NCI-H82 treated with DMSO at 0.1 percent for 48 hours (cell line): ENCODE measurements around the gene ATF7.
"Not testable (repeated sequence)": the region's sequence is repeated elsewhere in the genome, so short reads cannot be mapped to it uniquely, and the experiment has no call there.

ENCODE experiments used
- DNase-seq: peaks from one replicate; lab custom pipeline; 2025; ENCODE audit not compliant: unreplicated experiment; lab: John Stamatoyannopoulos, UW

ATF7 gene

DNA sequence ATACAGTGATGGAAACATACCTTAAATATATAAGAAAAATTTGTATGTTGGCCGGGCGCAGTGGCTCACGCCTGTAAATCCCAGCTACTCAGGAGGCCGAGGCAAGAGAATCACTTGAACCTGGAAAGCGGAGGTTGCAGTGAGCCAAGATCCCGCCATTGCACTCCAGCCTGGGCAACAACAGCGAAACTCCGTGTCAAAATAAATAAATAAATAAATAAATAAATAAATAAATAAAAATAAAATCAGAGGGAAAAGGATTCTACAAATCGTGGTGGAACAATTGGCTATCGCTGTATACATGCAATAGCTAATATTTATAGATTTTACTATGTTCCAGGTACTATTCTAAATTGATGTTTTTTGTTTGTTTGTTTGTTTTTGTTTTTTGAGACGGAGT lies 1.7 kb upstream of the ATF7 start:
- no peak for DNase-seq

DNA sequence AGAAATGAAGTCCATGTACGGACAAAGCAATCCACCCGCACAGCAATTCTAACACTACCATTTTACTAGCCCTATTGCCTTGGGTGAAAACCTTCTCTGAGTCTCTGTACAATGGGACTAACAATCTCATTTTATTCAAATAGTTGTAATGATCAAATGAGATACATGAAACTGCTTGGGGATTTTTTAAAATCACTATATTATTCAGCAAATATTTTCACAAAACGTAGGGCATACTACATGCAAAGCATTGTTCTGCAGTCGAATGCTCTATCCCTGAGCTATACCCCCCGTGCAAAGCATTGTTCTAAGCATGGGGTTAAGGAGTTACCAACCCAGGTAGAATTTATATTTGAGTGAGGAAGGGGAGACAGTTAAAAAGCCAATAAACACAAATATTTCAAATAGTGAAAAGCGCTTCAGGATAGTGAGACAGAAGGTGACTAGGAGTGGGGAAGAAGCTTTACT lies 554 bp upstream of the ATF7 start:
- no peak for DNase-seq

DNA sequence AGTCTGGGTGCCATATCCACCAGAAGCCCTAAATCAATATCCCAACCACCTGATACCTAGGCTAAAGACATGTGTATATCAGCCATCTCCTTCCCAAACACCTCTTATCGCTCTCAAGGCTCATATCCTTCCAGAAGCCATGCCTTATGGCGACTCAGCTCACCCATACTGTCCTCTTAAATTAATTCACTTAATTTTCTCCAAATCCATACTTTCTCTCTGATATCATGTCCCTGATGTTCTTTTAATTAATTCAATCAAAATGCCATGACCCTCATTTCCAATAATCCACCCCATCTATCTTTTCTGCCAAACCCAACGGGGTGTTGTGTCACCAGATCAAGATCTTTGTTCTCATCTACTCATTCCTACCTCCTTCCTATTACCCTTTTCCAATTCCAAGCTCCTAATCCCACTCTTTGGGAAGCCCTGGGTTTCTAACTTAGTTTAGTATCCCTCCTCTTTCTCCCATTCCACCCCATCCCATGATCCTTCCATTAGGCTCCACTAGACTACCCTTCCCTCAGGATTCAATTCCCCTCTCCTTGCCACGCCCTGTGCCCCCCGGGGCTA lies 723 bp downstream of the ATF7 start:
- no peak for DNase-seq

DNA sequence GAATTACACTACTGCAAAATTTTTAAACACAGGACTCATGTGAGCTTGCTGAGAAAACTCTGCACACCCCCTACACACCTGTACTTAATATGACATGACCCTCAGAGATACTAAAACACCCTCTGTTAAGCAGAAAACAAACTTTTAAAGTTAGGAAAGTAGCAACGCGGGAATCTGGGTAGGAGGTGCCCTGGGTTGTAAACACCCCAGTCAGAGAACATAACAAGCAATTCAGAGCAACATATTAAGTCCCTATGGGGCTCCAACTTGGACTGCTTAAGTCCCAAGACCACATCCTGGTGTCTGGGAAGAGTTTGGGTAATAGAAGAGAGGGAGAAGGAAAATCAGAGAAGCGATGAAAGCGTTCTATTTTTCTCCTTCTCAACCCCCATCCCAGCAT lies 1.2 kb downstream of the ATF7 start:
- no peak for DNase-seq

DNA sequence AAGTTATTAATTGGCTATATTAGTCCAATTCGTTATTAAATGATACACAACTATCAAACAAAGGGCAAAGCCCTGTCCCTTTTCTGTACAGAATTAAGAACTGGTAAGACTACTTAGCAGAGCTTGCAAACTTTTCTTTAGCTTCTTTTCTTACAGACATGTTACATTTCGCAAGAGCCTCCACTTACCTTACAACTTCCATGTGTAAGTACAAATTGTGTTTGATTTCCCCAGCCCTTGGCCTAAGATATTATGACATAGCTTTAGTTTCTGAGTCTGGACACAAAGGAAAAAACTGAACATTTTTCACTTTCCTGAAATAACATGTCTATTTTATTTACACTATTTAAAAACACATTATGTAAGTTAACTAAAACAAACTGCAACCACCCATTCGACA lies 1.7 kb downstream of the ATF7 start:
- DNase-seq: no peak

DNA sequence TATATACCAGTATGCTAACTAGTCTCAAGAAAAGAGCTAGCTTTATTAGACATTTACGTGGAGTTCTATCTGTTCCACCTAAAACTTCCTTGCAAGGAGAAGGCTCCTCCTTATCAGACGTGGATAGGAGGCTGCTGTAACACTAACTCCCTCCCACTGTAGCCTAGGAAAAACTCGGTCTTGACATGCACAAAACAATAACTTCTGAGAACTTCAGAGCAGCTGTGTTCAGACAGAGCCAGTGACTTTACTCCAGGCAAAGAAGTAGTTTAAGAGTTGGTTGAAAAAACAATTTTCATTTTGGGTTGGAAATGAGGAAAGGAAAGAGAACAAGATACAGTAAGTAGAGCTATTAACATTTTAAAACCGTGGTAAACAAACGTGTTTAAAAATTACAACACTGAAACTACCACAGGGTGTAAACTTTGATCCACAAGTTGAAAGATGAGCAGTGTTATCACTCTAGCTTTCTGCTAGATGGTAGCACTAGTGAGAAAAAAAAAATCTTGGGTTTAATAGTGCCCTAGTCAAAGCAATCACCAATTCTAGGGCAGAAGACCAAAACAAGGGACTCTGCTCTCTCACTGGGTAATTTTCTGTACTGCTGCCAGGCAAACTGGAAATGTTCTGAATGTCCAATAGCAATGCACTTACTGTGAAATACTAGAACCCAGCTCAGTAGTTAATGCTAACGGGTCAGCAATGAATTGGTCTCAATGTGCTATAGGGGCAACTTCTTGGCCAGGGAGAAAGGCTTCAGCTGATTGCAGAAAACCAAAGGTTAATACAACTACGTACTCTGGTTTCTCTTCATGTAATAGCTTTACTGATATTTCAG lies 2.4 kb downstream of the ATF7 start:
- DNase-seq: no peak

DNA sequence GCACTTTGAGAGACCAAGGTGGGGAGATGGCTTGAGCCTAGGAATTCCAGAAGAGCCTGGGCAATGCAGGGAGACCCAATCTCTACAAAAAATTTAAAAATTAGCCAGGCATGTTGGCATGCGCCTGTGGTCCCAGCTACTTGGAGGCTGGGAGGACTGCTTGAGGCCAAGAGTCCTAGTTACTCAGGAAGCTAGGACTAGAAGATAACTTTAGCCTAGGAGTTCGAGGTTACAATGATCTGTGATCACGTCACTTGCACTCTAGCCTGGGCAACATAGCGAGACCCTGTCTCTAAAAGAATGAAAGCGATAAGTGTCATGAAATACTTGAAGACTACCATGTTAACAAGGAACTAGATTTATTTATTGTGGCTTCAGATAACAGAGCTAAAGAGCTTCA lies 3.5 kb downstream of the ATF7 start:
- DNase-seq: no peak

DNA sequence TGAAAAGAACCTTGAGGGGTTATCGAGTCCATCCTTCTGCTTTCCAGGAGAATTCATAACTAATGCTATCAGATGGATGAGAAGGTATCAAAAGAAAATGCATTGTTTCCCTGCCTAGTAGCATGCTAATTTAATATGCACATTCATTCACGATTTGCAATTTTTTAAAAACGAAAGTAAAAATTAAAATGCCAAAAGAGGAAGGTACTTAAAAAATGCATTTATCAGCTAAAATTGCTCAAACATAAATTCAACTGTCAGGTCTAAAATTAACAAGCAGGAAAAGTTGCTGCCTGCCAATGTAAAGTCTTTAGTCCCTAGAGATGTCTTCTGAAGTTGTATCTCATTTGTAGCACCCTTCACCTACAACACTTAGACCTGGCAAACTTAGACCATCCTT lies 7.9 kb downstream of the ATF7 start:
- no peak for DNase-seq

DNA sequence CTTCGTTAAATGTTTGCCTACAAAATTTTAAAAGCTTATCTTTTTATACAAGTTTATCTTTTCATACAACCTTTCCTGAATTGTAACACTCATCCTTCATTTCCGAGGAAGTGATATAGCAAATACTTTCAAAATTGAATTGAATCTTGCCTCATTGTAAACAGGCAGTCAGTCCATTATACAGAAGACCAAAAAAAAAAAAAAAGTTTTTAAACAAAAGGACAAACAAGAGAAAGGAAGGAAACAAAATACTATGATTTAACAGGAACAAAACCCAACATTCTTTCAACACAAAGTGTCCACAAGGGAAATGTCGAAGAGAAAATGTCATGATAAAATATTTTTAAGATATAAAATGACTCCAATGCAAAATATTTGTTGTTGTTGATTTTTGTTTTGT lies 8.5 kb downstream of the ATF7 start:
- DNase-seq: no peak

DNA sequence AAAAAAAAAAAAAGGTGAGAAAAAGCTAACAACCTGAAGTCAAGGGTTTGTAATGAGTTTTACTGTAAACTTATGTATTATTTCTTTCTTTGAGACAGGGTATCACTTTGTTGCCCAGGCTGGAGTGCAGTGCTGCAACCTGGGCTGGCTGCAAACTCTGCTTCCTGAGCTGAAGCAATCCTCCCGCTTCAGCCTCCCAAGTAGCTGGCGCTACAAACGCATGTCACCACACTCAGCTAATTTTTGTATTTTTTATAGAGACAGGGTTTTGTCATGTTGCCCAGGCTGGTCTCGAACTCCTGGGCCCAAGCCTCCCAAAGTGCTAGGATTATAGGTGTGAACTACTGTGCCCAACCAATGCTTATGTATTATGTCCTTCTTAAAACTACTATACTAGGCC lies 9.2 kb downstream of the ATF7 start:
- no peak for DNase-seq

DNA sequence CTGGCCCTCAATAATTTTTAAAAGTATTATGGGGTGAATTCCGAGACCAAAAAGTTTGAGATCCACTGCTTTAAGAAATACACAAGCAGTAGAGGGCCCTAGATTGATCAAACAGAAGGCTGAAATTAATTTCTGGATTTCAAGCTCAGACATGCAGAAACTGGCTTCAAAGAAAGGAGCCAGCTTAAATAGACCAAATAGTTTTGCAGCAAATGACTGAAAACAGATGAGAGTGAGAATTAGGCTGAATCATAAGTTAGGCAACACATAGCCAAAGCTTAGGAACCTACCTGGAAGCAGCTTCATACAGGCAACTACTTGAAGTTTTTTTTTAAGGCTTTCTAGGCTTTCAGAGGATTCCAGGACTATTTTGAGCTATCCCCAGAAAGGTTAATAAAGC lies 12.4 kb downstream of the ATF7 start:
- no peak for DNase-seq

DNA sequence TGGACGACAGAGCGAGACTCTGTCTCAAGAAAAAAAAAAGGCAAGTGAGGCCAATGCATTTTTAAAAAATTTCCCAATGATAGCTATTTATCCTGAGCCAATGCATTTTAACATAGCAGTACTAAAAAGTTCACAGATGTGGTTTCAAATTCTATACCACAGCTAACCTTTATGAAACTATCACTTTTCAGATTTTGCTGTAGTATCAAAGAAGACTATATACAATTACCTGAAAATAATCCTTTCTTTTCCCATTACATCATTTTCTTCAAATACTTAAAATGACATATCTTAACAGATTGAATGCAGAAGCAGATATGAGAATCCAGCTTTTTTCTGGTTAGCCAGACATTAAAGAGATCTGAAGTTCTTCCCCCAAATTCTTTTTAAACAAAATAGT lies 13.2 kb downstream of the ATF7 start:
- DNase-seq: no peak

DNA sequence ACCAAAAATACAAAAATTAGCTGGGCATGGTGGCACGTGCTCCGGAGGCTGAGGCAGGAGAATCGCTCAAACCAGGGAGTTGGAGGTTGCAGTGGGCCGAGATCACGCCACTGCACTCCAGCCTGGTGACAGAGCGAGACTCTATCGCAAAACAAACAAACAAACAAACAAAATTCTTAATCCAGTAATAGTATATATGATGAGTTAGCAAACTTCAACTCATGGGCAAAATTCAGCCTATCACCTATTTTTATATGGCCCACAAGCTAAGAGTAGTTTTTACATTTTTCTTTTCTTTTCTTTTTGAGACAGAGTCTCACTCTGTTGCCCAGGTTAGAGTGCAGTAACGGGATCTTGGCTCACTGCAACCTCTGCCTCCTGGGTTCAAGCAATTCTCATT lies 14.9 kb downstream of the ATF7 start:
- no peak for DNase-seq

DNA sequence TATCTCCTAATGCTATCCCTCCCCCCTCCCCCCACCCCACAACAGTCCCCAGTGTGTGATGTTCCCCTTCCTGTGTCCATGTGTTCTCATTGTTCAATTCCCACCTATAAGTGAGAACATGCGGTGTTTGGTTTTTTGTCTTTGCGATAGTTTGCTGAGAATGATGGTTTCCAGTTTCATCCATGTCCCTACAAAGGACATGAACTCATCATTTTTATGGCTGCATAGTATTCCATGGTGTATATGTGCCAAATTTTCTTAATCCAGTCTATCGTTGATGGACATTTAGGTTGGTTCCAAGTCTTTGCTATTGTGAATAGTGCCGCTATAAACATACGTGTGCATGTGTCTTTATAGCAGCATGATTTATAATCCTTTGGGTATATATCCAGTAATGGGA lies 19.5 kb downstream of the ATF7 start:
- not testable (repeated sequence) for DNase-seq

DNA sequence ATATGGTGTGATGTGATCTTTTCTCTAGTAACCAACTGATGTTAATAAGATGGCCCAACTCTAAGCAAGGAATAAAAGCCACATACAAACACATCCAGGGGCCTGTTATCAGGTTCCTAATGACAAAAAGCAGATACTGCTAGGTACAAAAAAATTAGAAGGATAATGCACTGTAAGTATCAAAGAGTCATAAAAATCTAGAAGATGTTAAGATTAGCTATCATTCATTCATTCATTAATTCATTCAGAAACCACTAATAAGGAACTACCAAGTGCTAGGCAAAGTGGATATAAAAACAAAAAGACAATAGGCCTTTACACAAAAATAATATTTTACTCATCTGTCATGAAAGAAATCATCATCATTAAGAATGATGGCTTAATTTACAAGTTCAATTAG lies 21.6 kb downstream of the ATF7 start:
- no peak for DNase-seq

DNA sequence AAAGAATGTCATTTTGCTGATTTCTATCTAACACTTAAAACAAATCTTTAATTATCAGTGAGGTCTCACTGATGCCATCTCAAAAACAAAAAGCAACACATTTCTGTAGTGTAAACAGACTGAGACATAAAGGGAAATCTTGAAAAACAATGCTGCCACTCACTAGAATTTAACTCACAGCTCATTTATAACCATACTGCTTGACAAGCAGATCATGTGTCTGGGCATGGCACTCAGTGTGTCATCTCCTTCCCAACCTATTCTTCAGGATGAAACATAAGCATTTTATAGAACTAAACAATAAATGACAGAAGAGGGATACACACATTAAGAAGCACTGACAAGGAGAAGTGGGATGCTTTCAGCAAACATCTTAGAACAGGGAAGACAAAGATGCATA lies 22.4 kb downstream of the ATF7 start:
- no peak for DNase-seq

DNA sequence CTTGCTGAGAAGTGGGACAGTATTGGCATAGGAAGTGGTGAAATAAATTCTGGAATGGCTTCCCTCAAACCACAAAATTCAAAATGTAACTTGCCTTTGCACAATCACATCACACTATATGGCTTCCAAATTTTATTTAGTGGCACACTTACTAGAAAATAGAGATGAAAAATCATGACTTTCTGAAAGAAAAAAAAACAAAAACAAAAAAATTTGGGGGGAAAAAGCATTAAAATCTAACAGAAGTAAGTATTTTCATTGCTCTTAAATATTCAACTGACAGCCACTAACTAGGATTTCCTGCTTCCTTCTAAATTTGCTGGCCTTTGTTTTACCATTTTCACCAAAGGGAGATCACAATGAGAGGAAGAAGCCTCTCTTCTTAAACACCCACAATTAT lies 23.0 kb downstream of the ATF7 start:
- no peak for DNase-seq

DNA sequence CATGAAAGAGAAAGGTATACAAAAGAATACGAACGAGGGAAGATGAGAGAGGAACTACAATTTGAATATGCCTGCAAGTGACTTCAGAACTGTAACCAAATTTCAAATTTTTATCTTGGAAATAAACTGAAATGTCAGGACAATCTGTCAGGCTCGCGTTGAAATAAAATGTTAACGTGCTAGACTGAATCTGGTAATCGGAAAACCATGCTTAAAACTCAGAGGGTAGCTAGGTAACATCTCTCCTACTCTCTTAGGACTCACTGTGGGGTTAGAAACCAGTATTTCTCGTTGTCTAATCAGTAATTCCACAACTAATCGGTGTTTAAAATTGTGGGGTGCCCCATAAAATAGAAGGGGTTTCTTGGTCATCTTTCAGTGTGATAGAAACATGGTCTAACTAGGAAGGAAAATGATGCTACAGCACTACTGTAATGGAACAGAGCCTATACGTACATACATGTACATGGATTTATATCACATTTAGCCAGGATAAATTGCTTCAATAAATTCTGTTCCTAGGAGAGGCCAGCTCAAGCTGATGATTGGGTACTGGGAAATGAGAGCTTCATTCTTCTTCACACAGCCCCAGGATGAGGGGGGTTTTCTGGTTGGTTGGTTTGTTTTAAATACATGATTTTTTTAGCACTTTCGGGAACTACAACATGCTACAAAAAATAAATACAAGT lies 23.9 kb downstream of the ATF7 start:
- no peak for DNase-seq

DNA sequence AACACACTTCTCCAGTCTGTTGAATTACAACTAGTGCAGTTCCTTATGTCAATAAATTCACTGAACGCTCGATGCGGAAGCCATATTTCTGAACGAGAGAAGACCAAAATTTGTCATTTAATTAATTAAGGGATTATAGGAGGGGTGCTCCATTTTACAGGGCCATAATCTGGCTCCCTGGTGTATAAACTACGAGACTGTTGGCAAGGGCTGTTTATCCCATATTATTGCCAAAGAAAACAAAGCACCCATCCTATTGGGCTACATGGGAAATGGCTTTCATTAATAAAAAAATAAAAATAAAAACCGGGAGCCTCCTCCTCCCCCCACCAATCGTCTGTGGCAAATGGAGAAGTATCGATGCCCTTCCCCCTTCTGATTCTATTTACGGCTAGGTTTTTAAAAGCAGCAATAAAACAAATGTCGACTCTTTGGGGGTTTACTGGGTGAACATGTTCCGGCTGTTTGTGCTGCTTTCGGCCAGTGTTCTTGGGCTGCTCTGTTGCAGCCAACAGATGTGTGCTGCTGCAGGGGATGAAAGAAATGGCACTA lies 24.8 kb downstream of the ATF7 start:
- DNase-seq: peak; percentile 81

DNA sequence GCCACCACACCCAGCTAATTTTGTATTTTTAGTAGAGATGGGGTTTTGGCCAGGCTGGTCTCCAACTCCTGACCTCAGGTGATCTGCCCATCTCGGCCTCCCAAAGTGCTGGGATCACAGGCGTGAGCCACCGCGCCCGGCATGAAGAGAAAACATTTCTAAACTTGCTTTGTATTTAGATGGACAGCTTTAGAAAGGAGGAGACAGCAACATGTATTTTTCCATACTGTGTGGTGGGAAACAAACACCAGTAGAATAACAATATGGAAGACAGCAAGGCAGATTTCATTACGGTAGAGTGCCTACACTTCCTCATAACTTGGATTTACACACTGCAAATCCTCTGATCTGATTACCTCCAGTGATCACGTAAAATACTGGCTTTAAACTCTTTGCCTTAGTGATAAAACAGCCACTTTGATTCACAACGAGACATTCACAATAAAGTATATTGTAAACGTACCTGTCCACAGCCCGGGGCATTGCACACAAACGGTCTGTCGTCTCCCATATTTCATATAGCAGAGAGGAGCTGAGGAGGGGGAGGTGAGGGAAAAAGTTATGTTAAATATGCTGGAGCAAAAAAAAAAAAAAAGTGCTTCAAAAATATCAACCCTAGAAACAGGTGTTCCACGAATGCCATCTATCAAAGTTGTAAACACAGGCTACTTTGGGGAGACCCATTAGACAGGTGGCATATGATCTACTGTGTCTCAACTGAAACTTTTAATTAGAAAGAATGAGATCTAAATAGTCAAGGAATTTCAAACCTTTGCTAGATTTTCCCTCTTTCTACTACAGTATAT lies 25.5 kb downstream of the ATF7 start:
- DNase-seq: peak; percentile 81

DNA sequence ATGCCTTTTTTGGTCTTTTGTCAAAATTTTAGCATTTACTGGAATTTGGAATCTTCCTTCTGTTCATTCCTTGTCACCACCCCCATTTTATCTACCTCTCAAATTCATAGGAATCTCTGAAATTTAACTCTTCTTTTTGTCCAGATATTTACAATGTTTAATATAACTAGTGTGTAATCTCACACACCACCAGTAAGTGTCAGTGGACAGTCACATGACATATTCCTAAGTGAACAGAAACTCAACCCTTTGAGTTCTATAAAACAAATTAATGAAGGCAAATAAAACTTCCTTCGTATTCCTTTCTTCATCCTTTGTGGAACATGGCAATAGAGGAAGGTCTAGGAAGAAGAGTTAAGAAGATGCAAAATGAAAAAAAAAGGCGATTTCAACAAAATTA lies 26.6 kb downstream of the ATF7 start:
- no peak for DNase-seq
